CD4-positive, alpha-beta T cell (primary cell): ENCODE data around the gene GADL1. TPM values are rescaled to one million over a fixed set of nuclear protein-coding genes. Genes with fewer than 3 reads are reported as not detected.

Experiments
- ATAC-seq: fragments of 200-7000 bp; cut with Tn5 transposase; one replicate; pipeline ENCODE4 v1.10.0; 2022; ENCODE audit warnings: mild to moderate bottlenecking; ENCODE audit not compliant: poor library complexity
- CTCF ChIA-PET: fragments of 350-600 bp; sonication (Branson Sonifier 250); formaldehyde crosslinking; loops from one replicate; lab custom pipeline; 2021; ENCODE audit warnings: antibody characterized with exemption, inconsistent platforms; lab: Charles Lee
- POLR2A ChIA-PET: fragments of 350-600 bp; sonication (Branson Sonifier 250); formaldehyde crosslinking; loops from one replicate; lab custom pipeline; 2021; ENCODE audit warnings: antibody characterized with exemption, inconsistent platforms; lab: Charles Lee
- DNase-seq, 14 experiments: peaks; one replicate each; pipeline ENCODE4 v3.0.0-alpha.2; 2013 to 2020; ENCODE audit warnings: mixed read lengths in 2 of 14
- H3K27ac ChIP-seq, 2 donors: one replicate each; pipeline versions ENCODE4 v1.5.1 to v1.7.0; 2013; ENCODE audit warnings: low read length in 2 of 2, low read depth in 1 of 2, mild to moderate bottlenecking in 1 of 2
- H3K27me3 ChIP-seq, 2 experiments: 1 replicate in 1 of 2; 2 replicates in 1 of 2; pipeline versions ENCODE4 v1.6.1 to v1.7.0; 2013; ENCODE audit warnings: low read length in 2 of 2, control low read depth in 1 of 2, mild to moderate bottlenecking in 1 of 2, moderate library complexity in 1 of 2; ENCODE audit not compliant: insufficient read depth in 2 of 2, control insufficient read depth in 1 of 2
- H3K36me3 ChIP-seq: one replicate; pipeline ENCODE4 v1.6.1; 2013; ENCODE audit warnings: low read length, control low read depth; ENCODE audit not compliant: insufficient read depth
- H3K4me1 ChIP-seq: one replicate; pipeline ENCODE4 v1.6.1; 2013; ENCODE audit warnings: low read length, control low read depth; ENCODE audit not compliant: insufficient read depth
- H3K4me3 ChIP-seq: one replicate; pipeline ENCODE4 v1.5.1; 2013; ENCODE audit warnings: mild to moderate bottlenecking, low read length, moderate library complexity
- H3K9me3 ChIP-seq, 2 experiments: 1 replicate in 1 of 2; 2 replicates in 1 of 2; pipeline versions ENCODE4 v1.6.1 to v1.7.0; 2013; ENCODE audit warnings: low read length in 2 of 2, mild to moderate bottlenecking in 2 of 2, control low read depth in 1 of 2, moderate library complexity in 1 of 2; ENCODE audit not compliant: control insufficient read depth in 1 of 2, insufficient read depth in 1 of 2
- H3K27ac Mint-ChIP-seq: one replicate; pipeline ENCODE4 v1.8.0; 2020; ENCODE audit warnings: mixed read lengths
- H3K27me3 Mint-ChIP-seq: one replicate; pipeline ENCODE4 v1.8.0; 2021; ENCODE audit warnings: mixed read lengths
- H3K36me3 Mint-ChIP-seq: one replicate; pipeline ENCODE4 v1.8.0; 2021; ENCODE audit warnings: low read depth, mixed read lengths
- H3K4me1 Mint-ChIP-seq: one replicate; pipeline ENCODE4 v1.8.0; 2021; ENCODE audit warnings: low read depth, mixed read lengths
- H3K4me3 Mint-ChIP-seq: one replicate; pipeline ENCODE4 v1.8.0; 2020; ENCODE audit warnings: mild to moderate bottlenecking, mixed read lengths
- H3K9me3 Mint-ChIP-seq: one replicate; pipeline ENCODE4 v1.8.0; 2020; ENCODE audit warnings: mixed read lengths
- CTCF ChIP-seq: fragments of 200-600 bp; IDR thresholded peaks from one replicate; pipeline ENCODE4 v1.8.0; 2022; ENCODE audit warnings: antibody characterized with exemption, mild to moderate bottlenecking
- intact Hi-C, 2 experiments: fragments of 100-400 bp; cut with DNase I in 1 of 2; cut with micrococcal nuclease in 1 of 2; formaldehyde crosslinking; loops; one replicate each; pipeline versions ENCODE4 v1.15.1 to v1.9.0; 2023 to 2025; cut with DNase I, micrococcal nuclease
- total RNA-seq, 174 experiments: library from RNA in 2 of 174; stranded (reverse) in 2 of 174; gene quantifications; one replicate each; pipeline ENCODE4 v1.2.3 and lab custom pipeline; 2021 to 2026

Gene GADL1
- total RNA-seq, 2 experiments from 2014 or later = not detected

- H3K9me3 ChIP-seq = no peaks in the 10 kb centered on the region
- Mint-ChIP-seq H3K27ac (no peak overlapping the region), H3K4me3 (no peak overlapping the region), H3K9me3 (no peaks in the 10 kb centered on the region), H3K4me1 (peaks cover 20% of the 10 kb centered on the region), H3K27me3 (no peaks in the 10 kb centered on the region), H3K36me3 (no peaks in the 10 kb centered on the region)
- H3K27ac ChIP-seq = no peak overlapping the region
- POLR2A ChIA-PET = interaction anchor here (0.6 kb wide), 1 partner anchor 12 kb away, joined by 3 read pairs; no protein-coding TSS in a partner anchor
- TF ChIP-seq CTCF = no peak
- H3K36me3 ChIP-seq = no peaks in the 10 kb centered on the region
- no peak overlapping the region for H3K4me3 ChIP-seq
- intact Hi-C loops = no loop called here
- CTCF ChIA-PET = interaction anchor here (1.6 kb wide), 1 partner anchor 10 kb away, joined by 5 read pairs; no protein-coding TSS in a partner anchor
- ATAC-seq (no peak), DNase-seq (no peak)
- no peaks in the 10 kb centered on the region for H3K4me1 ChIP-seq
- no peaks in the 10 kb centered on the region for H3K27me3 ChIP-seq
Observed at GRCh38 chr3:30743641-30744317, 150.7 kb downstream of the GADL1 start.

- no peak overlapping the region for H3K27ac ChIP-seq
- no peak for ATAC-seq
- no peaks in the 10 kb centered on the region for H3K36me3 ChIP-seq
- no peaks in the 10 kb centered on the region for H3K27me3 Mint-ChIP-seq
- H3K9me3 Mint-ChIP-seq = no peaks in the 10 kb centered on the region
- no peak overlapping the region for H3K4me3 Mint-ChIP-seq
- POLR2A ChIA-PET = interaction anchor here (0.6 kb wide), 1 partner anchor 11 kb away, joined by 3 read pairs; no protein-coding TSS in a partner anchor
- no peaks in the 10 kb centered on the region for H3K4me1 ChIP-seq
- no peak for DNase-seq
- no peaks in the 10 kb centered on the region for H3K36me3 Mint-ChIP-seq
- TF ChIP-seq CTCF = no peak
- H3K4me1 Mint-ChIP-seq = peaks cover 25% of the 10 kb centered on the region
- no peak overlapping the region for H3K27ac Mint-ChIP-seq
- intact Hi-C loops = no loop called here
- H3K4me3 ChIP-seq = no peak overlapping the region
- H3K27me3 ChIP-seq = no peaks in the 10 kb centered on the region
- no peaks in the 10 kb centered on the region for H3K9me3 ChIP-seq
- CTCF ChIA-PET = interaction anchor here (1.6 kb wide), 1 partner anchor 9 kb away, joined by 5 read pairs; no protein-coding TSS in a partner anchor
Observed at GRCh38 chr3:30742796-30743619, 151.5 kb downstream of the GADL1 start.

- no peak for TF ChIP-seq CTCF
- Mint-ChIP-seq H3K9me3 (no peaks in the 10 kb centered on the region), H3K36me3 (no peaks in the 10 kb centered on the region), H3K4me1 (peaks cover 26% of the 10 kb centered on the region), H3K27me3 (no peaks in the 10 kb centered on the region), H3K27ac (no peak overlapping the region), H3K4me3 (no peak overlapping the region)
- no peak for ATAC-seq
- POLR2A ChIA-PET = no interaction called here
- Histone ChIP-seq H3K27me3 (no peaks in the 10 kb centered on the region), H3K9me3 (no peaks in the 10 kb centered on the region), H3K4me3 (no peak overlapping the region), H3K36me3 (no peaks in the 10 kb centered on the region), H3K27ac (no peak overlapping the region), H3K4me1 (no peaks in the 10 kb centered on the region)
- CTCF ChIA-PET = no interaction called here
- intact Hi-C loops = no loop called here
- no peak for DNase-seq
Observed at GRCh38 chr3:30741889-30742288, 152.6 kb downstream of the GADL1 start.
